ENCODE data around the gene SH3PXD2A.

The SH3PXD2A gene

GRCh38 chr10:103589074-103589630 is 266.2 kb downstream of the SH3PXD2A start:
- H3K4me1 Mint-ChIP-seq: peaks cover under 1% of the 10 kb centered on the region
- H3K9me3 Mint-ChIP-seq: peaks cover 4% of the 10 kb centered on the region
- peaks cover 5% of the 10 kb centered on the region for H3K27me3 Mint-ChIP-seq
- H3K27ac Mint-ChIP-seq: no peak overlapping the region
- DNase-seq: no peak
- no peaks in the 10 kb centered on the region for H3K36me3 Mint-ChIP-seq (ENCODE audit: low read depth)
- ATAC-seq: no peak
- no peak overlapping the region for H3K4me3 Mint-ChIP-seq

DNA sequence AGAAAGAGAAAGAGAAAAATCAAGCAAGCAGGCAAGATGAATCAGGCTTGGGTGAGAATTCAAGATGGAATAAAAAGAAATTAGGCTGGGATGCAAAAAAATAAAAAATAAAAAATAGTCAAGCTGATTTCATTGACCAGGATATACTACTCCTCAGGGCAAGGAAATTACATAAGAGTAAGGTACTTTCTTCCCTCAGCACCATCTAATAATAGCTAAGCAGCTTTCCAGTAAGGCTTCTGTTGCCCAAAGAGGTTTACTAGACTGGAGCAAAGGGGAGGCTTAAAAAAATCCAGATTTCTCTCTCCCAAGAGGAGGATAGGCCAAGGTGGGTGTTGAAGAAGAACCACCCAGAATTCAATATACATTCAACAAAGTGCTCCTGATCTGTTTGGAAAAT is 268.3 kb downstream of the SH3PXD2A start:
- H3K9me3 Mint-ChIP-seq: peaks cover 4% of the 10 kb centered on the region
- H3K4me1 Mint-ChIP-seq: peaks cover 6% of the 10 kb centered on the region
- ATAC-seq (no peak), DNase-seq (no peak)
- H3K4me3 Mint-ChIP-seq: no peak overlapping the region
- H3K27ac Mint-ChIP-seq: no peak overlapping the region
- peaks cover 9% of the 10 kb centered on the region for H3K27me3 Mint-ChIP-seq
- no peaks in the 10 kb centered on the region for H3K36me3 Mint-ChIP-seq (ENCODE audit: low read depth)

DNA sequence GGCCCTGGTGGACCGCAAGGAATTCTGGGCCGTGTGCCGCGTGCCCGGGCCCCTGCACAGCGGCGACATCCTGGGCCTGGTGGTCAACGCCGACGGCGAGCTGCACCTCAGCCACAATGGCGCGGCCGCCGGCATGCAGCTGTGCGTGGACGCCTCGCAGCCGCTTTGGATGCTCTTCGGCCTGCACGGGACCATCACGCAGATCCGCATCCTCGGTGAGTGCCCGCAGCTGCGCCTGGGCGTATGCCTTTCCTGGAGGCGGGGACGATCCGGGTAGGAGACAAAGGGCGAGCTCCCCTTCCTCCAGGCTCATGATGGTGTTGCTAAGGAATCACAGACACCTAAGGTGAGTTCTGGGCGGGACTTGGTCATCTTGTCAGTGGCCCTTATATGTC is 270.4 kb downstream of the SH3PXD2A start:
- no peak for DNase-seq
- peak; percentile 41 for ATAC-seq
- Mint-ChIP-seq H3K27me3 (peaks cover 9% of the 10 kb centered on the region), H3K4me1 (peaks cover 6% of the 10 kb centered on the region), H3K36me3 (ENCODE audit: low read depth) (no peaks in the 10 kb centered on the region), H3K9me3 (peaks cover 4% of the 10 kb centered on the region), H3K4me3 (peak overlapping the region; percentile 42), H3K27ac (no peak overlapping the region)

DNA sequence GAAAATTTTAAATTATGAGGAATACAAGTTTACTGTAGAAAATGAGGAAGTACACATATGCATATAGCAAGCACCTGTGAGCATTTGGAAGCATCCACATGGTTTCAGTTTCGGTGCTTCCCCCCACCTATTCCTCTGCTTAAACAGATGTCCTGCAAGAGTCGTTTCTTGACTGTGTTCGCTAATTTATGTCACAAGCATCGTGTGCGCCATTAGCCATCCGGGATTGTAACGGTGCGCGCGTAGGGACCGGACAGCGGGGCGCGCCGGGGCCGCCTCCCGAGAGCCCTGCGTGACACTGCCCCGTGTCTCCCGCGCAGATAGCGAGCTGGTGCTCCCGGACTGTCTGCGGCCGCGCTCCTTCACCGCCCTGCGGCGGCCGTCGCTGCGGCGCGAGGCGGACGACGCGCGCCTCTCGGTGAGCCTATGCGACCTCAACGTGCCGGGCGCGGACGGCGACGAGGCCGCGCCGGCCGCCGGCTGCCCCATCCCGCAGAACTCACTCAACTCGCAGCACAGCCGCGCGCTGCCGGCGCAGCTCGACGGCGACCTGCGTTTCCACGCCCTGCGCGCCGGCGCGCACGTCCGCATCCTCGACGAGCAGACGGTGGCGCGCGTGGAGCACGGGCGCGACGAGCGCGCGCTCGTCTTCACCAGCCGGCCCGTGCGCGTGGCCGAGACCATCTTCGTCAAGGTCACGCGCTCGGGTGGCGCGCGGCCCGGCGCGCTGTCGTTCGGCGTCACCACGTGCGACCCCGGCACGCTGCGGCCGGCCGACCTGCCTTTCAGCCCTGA is 271.0 kb downstream of the SH3PXD2A start:
- H3K4me3 Mint-ChIP-seq: peak overlapping the region; percentile 79
- peak; percentile 60 for DNase-seq

DNA sequence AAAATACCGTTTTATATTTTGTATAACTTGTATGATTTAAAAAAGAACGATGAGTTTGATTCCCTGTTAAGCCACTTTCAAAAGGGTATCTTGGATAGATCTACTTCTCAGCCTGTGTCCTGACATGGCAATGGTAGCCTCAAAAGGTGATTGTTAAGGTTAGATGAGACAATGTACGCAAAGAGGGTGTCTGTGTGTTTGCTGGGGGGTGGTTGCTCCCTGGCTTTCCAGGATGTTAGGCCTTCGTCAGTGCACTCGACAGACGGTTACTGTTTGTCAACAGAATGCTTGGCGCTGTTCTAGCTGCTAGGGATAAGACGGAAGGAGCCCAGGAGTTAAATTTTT is 271.5 kb downstream of the SH3PXD2A start:
- H3K4me3 Mint-ChIP-seq: peak overlapping the region; percentile 79
- H3K27me3 Mint-ChIP-seq: peaks cover 9% of the 10 kb centered on the region
- ATAC-seq (no peak), DNase-seq (no peak)
- H3K27ac Mint-ChIP-seq: peak overlapping the region; percentile 59
- H3K4me1 Mint-ChIP-seq: peaks cover 6% of the 10 kb centered on the region
- no peaks in the 10 kb centered on the region for H3K36me3 Mint-ChIP-seq (ENCODE audit: low read depth)
- peaks cover 4% of the 10 kb centered on the region for H3K9me3 Mint-ChIP-seq

More for the DNA sequence above, 271.0 kb downstream of the SH3PXD2A start:
- peaks cover 9% of the 10 kb centered on the region for H3K27me3 Mint-ChIP-seq
- ATAC-seq: peak; percentile 39
- peak overlapping the region; percentile 59 for H3K27ac Mint-ChIP-seq
- H3K4me1 Mint-ChIP-seq: peaks cover 6% of the 10 kb centered on the region
- no peaks in the 10 kb centered on the region for H3K36me3 Mint-ChIP-seq (ENCODE audit: low read depth)
- peaks cover 4% of the 10 kb centered on the region for H3K9me3 Mint-ChIP-seq

DNA sequence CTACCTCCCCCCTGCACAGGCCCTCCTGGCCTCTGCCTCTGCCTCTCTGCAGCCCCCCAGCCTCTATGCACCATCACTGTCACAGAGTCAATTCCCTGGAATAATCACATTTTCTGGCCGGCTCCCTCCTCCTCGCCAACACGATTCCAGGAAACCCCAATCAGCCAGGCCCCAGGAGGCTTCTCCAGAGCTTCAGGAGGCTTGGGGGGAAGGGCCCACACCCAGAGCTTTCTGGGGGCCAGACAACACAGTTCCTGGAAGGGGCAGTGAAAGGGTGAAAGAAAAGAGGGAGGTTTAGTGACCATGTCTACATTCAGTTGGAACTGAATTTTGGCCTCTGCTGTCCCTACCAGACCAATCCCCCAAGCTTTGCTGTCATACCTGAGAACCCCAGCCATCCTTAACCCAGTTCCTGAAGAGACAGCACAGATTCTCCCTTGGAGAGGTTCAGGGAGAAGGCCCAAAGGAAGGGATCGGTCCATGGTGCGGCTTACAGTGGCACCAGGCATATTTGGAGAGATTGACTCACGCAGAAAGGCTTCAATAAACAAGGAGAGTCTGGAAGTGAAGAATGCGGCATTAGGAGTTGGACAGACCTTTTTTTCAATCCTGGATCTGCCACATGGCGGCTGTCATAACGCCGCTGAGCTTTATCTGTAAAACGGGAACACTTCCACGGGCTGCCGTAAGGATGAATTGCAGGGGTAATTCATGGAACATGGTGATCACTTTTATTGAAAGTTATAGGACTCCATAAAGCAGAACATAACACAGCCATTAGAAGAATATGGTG is 272.8 kb downstream of the SH3PXD2A start:
- Mint-ChIP-seq H3K4me1 (peaks cover 6% of the 10 kb centered on the region), H3K9me3 (peaks cover 4% of the 10 kb centered on the region), H3K4me3 (no peak overlapping the region), H3K36me3 (ENCODE audit: low read depth) (no peaks in the 10 kb centered on the region), H3K27ac (no peak overlapping the region), H3K27me3 (peaks cover 9% of the 10 kb centered on the region)
- DNase-seq (no peak), ATAC-seq (no peak)

DNA sequence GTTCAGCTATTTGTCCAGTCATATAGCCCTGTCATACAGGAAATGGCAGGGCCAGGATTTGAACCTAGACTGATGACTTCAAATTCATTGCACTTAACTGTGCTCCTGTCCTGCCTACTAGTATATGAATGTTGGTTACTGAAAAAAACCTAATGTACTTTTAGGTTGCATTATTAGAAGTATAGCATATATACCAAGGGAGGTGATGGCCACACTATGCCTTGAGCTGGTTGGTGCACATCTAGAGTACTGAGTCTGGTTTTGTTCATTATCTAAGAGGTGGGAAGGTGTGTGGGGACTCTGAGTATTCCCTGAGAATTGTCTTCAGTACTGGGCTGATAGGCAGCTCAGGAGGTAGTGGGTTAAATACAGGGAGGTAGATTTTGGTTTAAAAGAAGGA is 273.9 kb downstream of the SH3PXD2A start:
- peaks cover 6% of the 10 kb centered on the region for H3K4me1 Mint-ChIP-seq
- H3K4me3 Mint-ChIP-seq: no peak overlapping the region
- DNase-seq (no peak), ATAC-seq (no peak)
- no peak overlapping the region for H3K27ac Mint-ChIP-seq
- H3K9me3 Mint-ChIP-seq: peaks cover 2% of the 10 kb centered on the region
- H3K27me3 Mint-ChIP-seq: peaks cover 9% of the 10 kb centered on the region
- no peaks in the 10 kb centered on the region for H3K36me3 Mint-ChIP-seq (ENCODE audit: low read depth)

- no peak overlapping the region for H3K27ac Mint-ChIP-seq
- no peak for ATAC-seq
- H3K27me3 Mint-ChIP-seq: peaks cover 8% of the 10 kb centered on the region
- H3K4me3 Mint-ChIP-seq: no peak overlapping the region
- DNase-seq: no peak
- H3K36me3 Mint-ChIP-seq (ENCODE audit: low read depth): no peaks in the 10 kb centered on the region
- peaks cover 6% of the 10 kb centered on the region for H3K4me1 Mint-ChIP-seq
- H3K9me3 Mint-ChIP-seq: no peaks in the 10 kb centered on the region
Measured at GRCh38 chr10:103580430-103580829, 274.9 kb downstream of the SH3PXD2A start.

DNA sequence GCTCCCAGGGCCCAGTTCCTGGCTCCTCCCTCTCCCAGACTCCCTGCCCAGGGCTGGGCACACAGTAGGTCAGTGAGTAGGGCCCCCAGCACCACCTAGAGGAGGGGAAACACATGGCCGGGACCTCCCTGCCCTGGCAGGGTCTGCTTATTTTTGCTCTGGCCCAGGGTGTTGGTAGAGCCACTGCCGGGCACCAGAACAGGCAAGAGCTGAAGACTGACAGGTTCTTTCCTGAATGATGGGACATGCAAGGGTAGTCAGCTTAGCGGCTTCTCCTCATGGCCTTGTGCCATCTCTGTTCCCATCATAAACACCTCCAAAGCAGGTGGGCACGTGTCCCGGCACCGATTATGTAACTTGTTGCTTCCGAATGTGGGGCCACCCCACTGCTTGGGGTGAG is 275.4 kb downstream of the SH3PXD2A start:
- ATAC-seq (no peak), DNase-seq (no peak)
- Mint-ChIP-seq H3K27ac (no peak overlapping the region), H3K27me3 (peaks cover 4% of the 10 kb centered on the region), H3K4me3 (no peak overlapping the region), H3K4me1 (peaks cover 6% of the 10 kb centered on the region), H3K36me3 (ENCODE audit: low read depth) (no peaks in the 10 kb centered on the region), H3K9me3 (no peaks in the 10 kb centered on the region)

DNA sequence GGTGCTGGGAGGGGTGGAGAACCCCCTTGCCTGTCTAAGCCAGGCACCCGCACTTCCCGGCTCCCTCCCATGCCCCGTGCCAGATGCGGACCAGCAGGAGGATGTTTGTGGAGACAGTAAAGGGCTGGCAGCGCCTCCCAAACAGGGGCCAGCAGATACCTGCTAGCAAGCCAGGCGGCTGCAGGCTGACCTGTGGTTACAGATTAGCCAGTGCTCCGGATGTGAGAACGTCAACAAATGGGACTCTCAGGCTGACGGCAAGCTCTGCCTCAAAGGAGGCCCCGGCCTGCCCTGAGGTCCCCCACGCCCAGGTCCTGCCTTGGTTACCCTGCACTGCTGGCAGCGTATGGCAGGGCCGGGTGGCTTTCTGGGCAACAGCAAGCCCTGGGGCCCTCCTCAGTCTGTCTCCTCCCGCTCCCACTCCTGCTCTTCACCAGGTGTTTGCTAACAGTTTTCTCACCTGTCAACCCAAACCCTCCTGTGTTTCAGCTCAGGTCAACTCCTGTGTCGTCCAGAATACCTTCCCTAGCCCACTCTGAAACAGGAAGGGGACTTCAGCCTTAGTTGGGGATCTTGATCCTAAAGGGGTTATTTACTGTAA is 276.5 kb downstream of the SH3PXD2A start:
- Mint-ChIP-seq H3K4me3 (no peak overlapping the region), H3K9me3 (no peaks in the 10 kb centered on the region), H3K4me1 (peaks cover 3% of the 10 kb centered on the region), H3K27ac (no peak overlapping the region), H3K27me3 (peaks cover 2% of the 10 kb centered on the region), H3K36me3 (ENCODE audit: low read depth) (no peaks in the 10 kb centered on the region)
- DNase-seq (no peak), ATAC-seq (no peak)

DNA sequence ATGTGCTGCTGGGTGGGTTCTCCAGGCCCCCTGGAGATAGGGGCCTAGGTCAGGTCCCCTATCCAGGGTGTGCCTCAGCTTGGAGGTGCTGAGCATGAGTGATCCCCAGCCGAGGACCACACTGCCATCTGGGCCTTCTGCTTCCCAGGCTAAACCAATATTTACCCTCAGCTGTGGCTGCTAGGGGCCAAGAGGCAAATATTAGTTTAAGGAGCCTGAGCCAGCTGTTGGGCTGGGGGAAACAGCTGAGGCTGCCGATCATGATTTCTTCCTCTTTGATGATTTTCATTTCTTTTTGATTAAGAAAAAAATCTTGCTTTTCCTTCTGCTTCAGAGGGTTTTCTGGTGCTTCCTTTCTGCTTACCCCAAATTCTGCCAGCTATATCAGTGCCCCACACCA is 278.5 kb downstream of the SH3PXD2A start:
- no peak for ATAC-seq
- Mint-ChIP-seq H3K4me1 (no peaks in the 10 kb centered on the region), H3K9me3 (no peaks in the 10 kb centered on the region), H3K27me3 (no peaks in the 10 kb centered on the region), H3K27ac (no peak overlapping the region), H3K36me3 (ENCODE audit: low read depth) (no peaks in the 10 kb centered on the region), H3K4me3 (no peak overlapping the region)
- no peak for DNase-seq

- Mint-ChIP-seq H3K4me3 (no peak overlapping the region), H3K9me3 (no peaks in the 10 kb centered on the region), H3K27me3 (no peaks in the 10 kb centered on the region), H3K27ac (no peak overlapping the region), H3K36me3 (ENCODE audit: low read depth) (no peaks in the 10 kb centered on the region), H3K4me1 (no peaks in the 10 kb centered on the region)
- no peak for DNase-seq
- no peak for ATAC-seq
Measured at GRCh38 chr10:103576076-103576471, 279.3 kb downstream of the SH3PXD2A start.

- no peak overlapping the region for H3K27ac Mint-ChIP-seq
- no peaks in the 10 kb centered on the region for H3K27me3 Mint-ChIP-seq
- H3K36me3 Mint-ChIP-seq (ENCODE audit: low read depth): no peaks in the 10 kb centered on the region
- ATAC-seq (no peak), DNase-seq (no peak)
- no peak overlapping the region for H3K4me3 Mint-ChIP-seq
- no peaks in the 10 kb centered on the region for H3K9me3 Mint-ChIP-seq
- H3K4me1 Mint-ChIP-seq: no peaks in the 10 kb centered on the region
Measured at GRCh38 chr10:103575416-103576075, 279.8 kb downstream of the SH3PXD2A start.
